Osteocyte (in vitro differentiated cells): ENCODE data around the gene NELFB. TPM values are rescaled to one million over a fixed set of nuclear protein-coding genes. Genes with fewer than 3 reads are reported as not detected.

Experiments used
- DNase-seq: peaks from one replicate; pipeline ENCODE4 v3.0.0; 2021; ENCODE audit warnings: mixed read lengths; ENCODE audit not compliant: unreplicated experiment; ENCODE audit errors: extremely low spot score
- H3K27ac Mint-ChIP-seq: one replicate; pipeline ENCODE4 v1.8.0; 2021; ENCODE audit warnings: mild to moderate bottlenecking, mixed read lengths; ENCODE audit not compliant: unreplicated experiment
- H3K27me3 Mint-ChIP-seq: one replicate; pipeline ENCODE4 v1.8.0; 2021; ENCODE audit warnings: mixed read lengths; ENCODE audit not compliant: unreplicated experiment
- H3K36me3 Mint-ChIP-seq: one replicate; pipeline ENCODE4 v1.8.0; 2021; ENCODE audit warnings: mixed read lengths; ENCODE audit not compliant: unreplicated experiment
- H3K4me1 Mint-ChIP-seq: one replicate; pipeline ENCODE4 v1.8.0; 2021; ENCODE audit warnings: mixed read lengths; ENCODE audit not compliant: unreplicated experiment
- H3K4me3 Mint-ChIP-seq: one replicate; pipeline ENCODE4 v1.8.0; 2021; ENCODE audit warnings: mild to moderate bottlenecking, moderate library complexity, mixed read lengths; ENCODE audit not compliant: unreplicated experiment
- H3K9me3 Mint-ChIP-seq: one replicate; pipeline ENCODE4 v1.8.0; 2021; ENCODE audit warnings: mixed read lengths; ENCODE audit not compliant: unreplicated experiment
- total RNA-seq: library from RNA; stranded (reverse); gene quantifications from 2 replicates; pipeline ENCODE4 v1.2.1, GENCODE V29; 2021
- TF ChIP-seq, protein P1 (sequence below): fragments of 200-600 bp; sonication (generic); IDR thresholded peaks from 2 replicates; pipeline ENCODE4 v1.5.0; 2021; ENCODE audit warnings: antibody characterized with exemption, mild to moderate bottlenecking, moderate library complexity

The NELFB gene
- total RNA-seq, 1 donor from 2014 or later = 54.1 TPM

DNA sequence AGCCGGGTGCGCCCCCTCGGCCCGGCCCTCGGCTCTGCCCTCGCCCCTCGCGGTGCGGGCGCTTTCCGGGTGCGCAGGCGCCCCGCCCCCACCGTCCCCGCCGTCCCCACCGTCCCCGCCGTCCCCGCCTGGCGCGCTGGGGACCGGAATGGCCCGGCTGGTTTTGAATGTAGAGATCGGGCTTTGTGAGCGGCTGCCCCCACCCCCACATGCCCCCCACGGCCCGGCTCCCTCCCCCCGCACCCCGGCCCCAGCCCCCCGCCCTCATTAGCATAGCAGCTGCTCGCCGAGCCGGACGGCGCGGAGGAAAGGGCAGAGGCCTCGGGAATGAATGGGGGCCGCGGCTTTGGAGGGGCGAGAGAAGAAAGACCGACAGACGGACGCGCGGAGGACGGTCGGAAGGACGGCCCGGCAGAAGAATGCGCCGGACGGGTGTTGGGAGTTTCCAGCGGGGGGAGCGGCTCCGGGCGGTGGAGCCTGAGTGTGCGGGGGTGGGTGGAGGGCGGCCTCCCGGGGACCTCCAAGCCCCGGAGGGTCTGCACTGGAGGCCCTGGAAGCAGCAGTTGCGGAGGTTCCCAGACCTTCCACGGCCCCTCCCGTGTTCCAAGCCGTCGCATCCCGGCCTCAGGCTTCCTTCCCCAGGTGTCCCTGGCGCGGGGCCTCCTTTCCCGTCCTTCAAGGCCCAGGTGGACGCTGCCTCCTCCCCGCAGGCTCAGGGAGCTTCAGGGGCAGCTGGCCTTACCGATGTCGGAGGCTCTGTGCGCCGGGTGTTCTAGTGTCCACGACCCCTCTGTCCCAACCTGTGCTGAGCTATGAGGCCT lies 40.9 kb downstream of the NELFB start:
- Mint-ChIP-seq H3K36me3 (no peaks in the 10 kb centered on the region), H3K4me3 (peak overlapping the region; percentile 69), H3K4me1 (peaks cover 15% of the 10 kb centered on the region), H3K9me3 (no peaks in the 10 kb centered on the region), H3K27me3 (peaks cover 13% of the 10 kb centered on the region), H3K27ac (no peak overlapping the region)
- DNase-seq = no peak
- TF ChIP-seq, protein P1, sequence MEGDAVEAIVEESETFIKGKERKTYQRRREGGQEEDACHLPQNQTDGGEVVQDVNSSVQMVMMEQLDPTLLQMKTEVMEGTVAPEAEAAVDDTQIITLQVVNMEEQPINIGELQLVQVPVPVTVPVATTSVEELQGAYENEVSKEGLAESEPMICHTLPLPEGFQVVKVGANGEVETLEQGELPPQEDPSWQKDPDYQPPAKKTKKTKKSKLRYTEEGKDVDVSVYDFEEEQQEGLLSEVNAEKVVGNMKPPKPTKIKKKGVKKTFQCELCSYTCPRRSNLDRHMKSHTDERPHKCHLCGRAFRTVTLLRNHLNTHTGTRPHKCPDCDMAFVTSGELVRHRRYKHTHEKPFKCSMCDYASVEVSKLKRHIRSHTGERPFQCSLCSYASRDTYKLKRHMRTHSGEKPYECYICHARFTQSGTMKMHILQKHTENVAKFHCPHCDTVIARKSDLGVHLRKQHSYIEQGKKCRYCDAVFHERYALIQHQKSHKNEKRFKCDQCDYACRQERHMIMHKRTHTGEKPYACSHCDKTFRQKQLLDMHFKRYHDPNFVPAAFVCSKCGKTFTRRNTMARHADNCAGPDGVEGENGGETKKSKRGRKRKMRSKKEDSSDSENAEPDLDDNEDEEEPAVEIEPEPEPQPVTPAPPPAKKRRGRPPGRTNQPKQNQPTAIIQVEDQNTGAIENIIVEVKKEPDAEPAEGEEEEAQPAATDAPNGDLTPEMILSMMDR = no peak

DNA sequence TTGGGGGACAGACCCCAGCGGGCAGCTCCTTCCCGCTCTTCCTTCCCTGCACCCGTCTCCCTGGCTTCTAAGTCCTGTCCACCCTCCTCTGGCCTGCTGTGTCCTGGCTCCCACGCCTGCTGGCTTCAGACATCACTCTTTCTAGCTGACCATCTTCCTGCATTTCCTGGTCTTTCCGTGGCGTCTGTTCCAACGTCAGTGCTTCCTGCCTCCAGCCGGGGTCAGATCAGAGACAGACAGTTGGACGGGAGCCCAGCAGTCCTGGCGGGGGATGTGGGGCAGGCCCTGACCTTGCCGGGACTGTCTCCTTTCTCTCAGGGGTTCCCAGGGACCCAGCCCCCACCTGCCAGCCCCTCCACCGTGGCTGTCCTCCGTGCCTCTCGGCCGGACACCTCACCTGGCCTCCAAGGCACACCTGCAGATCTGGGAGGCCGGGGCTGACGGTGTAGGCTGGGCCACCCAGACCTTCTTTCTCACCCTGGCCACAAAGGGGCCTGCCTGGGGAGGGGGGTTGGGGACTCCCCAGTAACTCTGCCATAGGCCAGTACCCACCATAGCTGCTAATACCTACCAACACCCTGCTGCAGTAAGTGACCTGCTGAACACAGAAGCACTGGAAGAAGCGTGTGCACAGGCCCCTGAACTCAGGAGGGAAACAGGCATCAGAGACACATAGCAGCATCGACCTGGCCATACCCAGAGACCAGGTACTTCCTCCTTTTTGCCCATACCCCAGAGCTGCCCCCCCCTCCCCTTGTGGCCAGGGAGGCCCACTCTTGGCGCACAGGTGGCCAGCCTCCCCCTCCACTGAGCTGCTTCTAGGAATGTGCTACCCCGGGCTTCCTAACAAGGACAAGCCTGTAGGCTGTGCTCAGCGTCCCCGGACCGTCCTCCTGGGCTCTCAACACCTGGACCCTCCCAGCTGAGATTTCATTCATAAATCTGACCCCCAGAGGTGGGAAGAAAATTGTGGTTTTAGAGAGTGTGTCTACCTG lies 41.8 kb downstream of the NELFB start:
- no peak for DNase-seq
- Mint-ChIP-seq H3K36me3 (no peaks in the 10 kb centered on the region), H3K9me3 (no peaks in the 10 kb centered on the region), H3K4me1 (peaks cover 18% of the 10 kb centered on the region), H3K4me3 (peak overlapping the region; percentile 69), H3K27me3 (peaks cover 13% of the 10 kb centered on the region), H3K27ac (peak overlapping the region; percentile 29)
- TF ChIP-seq, protein P1 = no peak

DNA sequence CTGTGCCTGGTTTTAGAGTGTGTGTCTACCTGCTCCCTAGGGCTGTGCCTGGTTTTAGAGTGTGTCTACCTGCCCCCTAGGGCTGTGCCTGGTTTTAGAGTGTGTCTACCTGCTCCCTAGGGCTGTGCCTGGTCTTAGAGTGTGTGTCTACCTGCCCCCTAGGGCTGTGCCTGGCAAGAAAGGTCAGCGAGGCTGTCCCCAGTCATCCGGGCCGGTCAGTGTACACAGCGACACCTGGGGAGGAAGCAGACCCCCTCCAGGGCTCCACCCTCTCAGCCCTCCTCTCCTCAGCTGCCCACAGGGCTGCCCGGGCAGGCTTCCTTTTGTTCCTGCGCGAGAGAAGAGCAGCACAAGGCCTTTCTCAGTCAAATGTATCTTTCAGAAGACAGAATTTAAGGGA lies 42.8 kb downstream of the NELFB start:
- TF ChIP-seq, protein P1 = no peak
- Mint-ChIP-seq H3K36me3 (no peaks in the 10 kb centered on the region), H3K4me3 (no peak overlapping the region), H3K9me3 (no peaks in the 10 kb centered on the region), H3K4me1 (peaks cover 18% of the 10 kb centered on the region), H3K27ac (no peak overlapping the region), H3K27me3 (peaks cover 13% of the 10 kb centered on the region)
- no peak for DNase-seq

DNA sequence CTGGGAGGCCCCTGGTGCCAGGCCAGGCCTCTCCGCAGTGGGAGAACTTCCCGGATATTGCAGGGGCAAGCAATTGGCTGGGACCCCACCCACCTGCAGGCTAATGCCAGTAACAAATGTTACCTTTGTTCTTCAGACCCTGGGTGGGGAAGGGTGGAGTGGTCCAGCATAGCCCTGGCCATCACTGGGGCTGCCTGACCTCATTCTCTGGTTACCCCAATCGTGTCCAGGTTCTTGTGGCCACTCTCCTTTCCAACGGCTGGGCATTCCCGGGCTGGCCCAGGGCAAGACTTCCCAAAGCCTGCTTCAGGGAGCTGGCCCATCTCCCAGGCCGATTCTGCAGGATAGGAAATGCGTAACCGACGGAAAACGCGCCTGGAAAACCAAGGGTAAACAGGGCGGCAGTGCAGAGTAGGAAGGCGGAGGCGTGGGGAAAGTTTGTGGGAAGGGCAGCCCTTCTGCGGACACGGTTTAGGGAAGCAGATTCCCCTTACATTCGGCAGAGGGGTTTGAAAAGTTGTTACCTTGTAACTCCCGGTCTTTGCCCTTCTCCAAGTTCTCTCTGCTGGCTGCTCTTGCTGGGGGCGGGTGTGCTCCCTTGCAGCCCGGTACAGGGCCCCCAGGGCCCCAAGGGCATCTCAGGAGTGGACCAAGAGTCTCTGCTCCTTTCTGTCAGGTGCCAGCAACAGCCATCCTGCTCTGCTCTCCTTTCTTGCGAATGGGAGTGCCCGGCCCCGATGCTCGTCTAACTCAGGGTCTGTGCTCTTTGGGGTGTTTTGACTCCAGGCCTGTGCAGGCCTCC lies 43.5 kb downstream of the NELFB start:
- no peak overlapping the region for H3K4me3 Mint-ChIP-seq
- H3K27me3 Mint-ChIP-seq = peaks cover 11% of the 10 kb centered on the region
- no peak overlapping the region for H3K27ac Mint-ChIP-seq
- no peaks in the 10 kb centered on the region for H3K9me3 Mint-ChIP-seq
- TF ChIP-seq, protein P1 = no peak
- H3K36me3 Mint-ChIP-seq = no peaks in the 10 kb centered on the region
- H3K4me1 Mint-ChIP-seq = peaks cover 20% of the 10 kb centered on the region
- DNase-seq = no peak
